OCI-LY3 (cell line): ENCODE data around the gene TNNI2.

ENCODE experiments used
- H2AFZ ChIP-seq: fragments of 200-600, 300-600 bp; shearing (Covaris generic); 2 replicates; pipeline ENCODE4 v1.6.0; 2014; ENCODE audit warnings: antibody characterized with exemption, low read depth, low read length
- H3K27ac ChIP-seq: fragments of 200-600, 300-600 bp; sonication (generic); 2 replicates; pipeline ENCODE4 v1.5.1; 2014; ENCODE audit warnings: mild to moderate bottlenecking, low read length, moderate library complexity, mixed read lengths
- H3K27me3 ChIP-seq: fragments of 200-600, 300-600 bp; sonication (generic); 2 replicates; pipeline ENCODE4 v1.6.1; 2014; ENCODE audit warnings: low read depth, low read length, mixed read lengths
- H3K36me3 ChIP-seq: fragments of 200-600, 300-600 bp; sonication (generic); replicated peaks from 2 replicates; pipeline ENCODE3; 2014; ENCODE audit warnings: low read depth, low read length, mixed read lengths
- H3K4me1 ChIP-seq: fragments of 300-600, 200-600 bp; sonication (generic); 2 replicates; pipeline ENCODE4 v1.6.1; 2014; ENCODE audit warnings: low read length, mixed read lengths
- H3K4me2 ChIP-seq: fragments of 200-600, 300-600 bp; sonication (generic); 2 replicates; pipeline ENCODE4 v1.6.1; 2014; ENCODE audit warnings: low read length, mixed read lengths
- H3K4me3 ChIP-seq: fragments of 300-600, 200-600 bp; sonication (generic); 2 replicates; pipeline ENCODE4 v1.5.1; 2014; ENCODE audit warnings: antibody characterized with exemption, mild to moderate bottlenecking, low read length, moderate library complexity
- H3K79me2 ChIP-seq: fragments of 300-600, 200-600 bp; shearing (Covaris generic); 2 replicates; pipeline ENCODE4 v1.6.1; 2014; ENCODE audit warnings: mild to moderate bottlenecking, low read length, mixed read lengths
- H3K9ac ChIP-seq: fragments of 300-600, 200-600 bp; shearing (Covaris generic); 2 replicates; pipeline ENCODE4 v1.6.0; 2014; ENCODE audit warnings: mild to moderate bottlenecking, low read length, moderate library complexity
- H3K9me3 ChIP-seq: fragments of 200-600, 300-600 bp; shearing (Covaris generic); 2 replicates; pipeline ENCODE4 v1.6.1; 2014; ENCODE audit warnings: low read length, mixed read lengths; ENCODE audit not compliant: insufficient read depth
- H4K20me1 ChIP-seq: fragments of 200-600, 300-600 bp; sonication (generic); 2 replicates; pipeline ENCODE4 v1.6.1; 2016; ENCODE audit warnings: low read length, mixed read lengths; ENCODE audit not compliant: insufficient read depth
- EZH2phosphoT487 ChIP-seq: fragments of 200-600 bp; shearing (Covaris generic); IDR thresholded peaks from 2 replicates; pipeline ENCODE4 v1.6.1; 2018; ENCODE audit warnings: antibody characterized with exemption, mixed run types, low read depth
- TF ChIP-seq, protein P1 (sequence below): fragments of 200-600, 300-600 bp; sonication (generic); IDR thresholded peaks from 2 replicates; pipeline ENCODE4 v1.5.1; 2014; ENCODE audit warnings: antibody characterized with exemption, low read length, low read depth

Gene TNNI2

DNA sequence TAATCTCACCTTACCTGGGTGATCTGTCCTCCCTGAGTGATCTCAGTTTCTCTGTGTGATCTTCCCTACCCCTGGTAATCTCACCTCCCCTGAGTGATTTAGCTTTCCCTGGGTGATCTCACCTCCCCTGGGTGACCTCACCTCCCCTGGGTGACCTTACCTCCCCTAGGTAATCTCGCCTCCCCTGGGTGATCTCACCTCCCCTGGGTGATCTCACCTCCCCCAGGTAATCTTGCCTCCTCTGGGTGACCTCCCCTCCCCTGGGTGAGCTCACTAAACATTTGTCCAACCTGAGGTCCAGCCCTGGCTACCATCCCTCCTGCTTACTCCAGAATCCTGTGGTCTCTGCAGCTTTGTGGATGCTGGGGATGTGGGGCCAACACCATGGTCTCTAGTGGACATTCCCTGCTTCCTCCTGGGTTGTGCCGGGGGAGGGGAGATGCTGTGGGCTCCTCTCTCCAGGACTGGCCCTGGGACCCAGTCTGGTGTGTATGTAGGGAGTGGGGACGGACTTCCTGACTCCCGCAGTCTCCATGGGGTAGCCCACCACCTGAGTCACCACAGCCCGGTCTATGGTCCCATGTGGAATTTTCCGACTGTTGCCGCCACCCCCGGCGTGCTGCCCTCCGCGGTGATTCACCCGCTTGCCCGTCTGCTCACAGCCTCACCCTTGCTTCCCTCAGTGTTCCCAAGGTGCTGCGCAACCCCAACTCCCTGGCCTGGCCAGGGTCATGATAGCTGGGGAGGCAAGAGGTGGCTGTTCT lies 24.0 kb downstream of the TNNI2 start:
- H3K27ac ChIP-seq = no peak overlapping the region
- H3K4me1 ChIP-seq = peaks cover 11% of the 10 kb centered on the region
- H3K4me2 ChIP-seq = no peak overlapping the region
- TF ChIP-seq EZH2phosphoT487 = no peak
- TF ChIP-seq, protein P1, sequence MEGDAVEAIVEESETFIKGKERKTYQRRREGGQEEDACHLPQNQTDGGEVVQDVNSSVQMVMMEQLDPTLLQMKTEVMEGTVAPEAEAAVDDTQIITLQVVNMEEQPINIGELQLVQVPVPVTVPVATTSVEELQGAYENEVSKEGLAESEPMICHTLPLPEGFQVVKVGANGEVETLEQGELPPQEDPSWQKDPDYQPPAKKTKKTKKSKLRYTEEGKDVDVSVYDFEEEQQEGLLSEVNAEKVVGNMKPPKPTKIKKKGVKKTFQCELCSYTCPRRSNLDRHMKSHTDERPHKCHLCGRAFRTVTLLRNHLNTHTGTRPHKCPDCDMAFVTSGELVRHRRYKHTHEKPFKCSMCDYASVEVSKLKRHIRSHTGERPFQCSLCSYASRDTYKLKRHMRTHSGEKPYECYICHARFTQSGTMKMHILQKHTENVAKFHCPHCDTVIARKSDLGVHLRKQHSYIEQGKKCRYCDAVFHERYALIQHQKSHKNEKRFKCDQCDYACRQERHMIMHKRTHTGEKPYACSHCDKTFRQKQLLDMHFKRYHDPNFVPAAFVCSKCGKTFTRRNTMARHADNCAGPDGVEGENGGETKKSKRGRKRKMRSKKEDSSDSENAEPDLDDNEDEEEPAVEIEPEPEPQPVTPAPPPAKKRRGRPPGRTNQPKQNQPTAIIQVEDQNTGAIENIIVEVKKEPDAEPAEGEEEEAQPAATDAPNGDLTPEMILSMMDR = no peak
- peaks cover 73% of the 10 kb centered on the region for H3K79me2 ChIP-seq
- no peak overlapping the region for H3K4me3 ChIP-seq
- H3K27me3 ChIP-seq = no peaks in the 10 kb centered on the region
- peaks cover 68% of the 10 kb centered on the region for H3K36me3 ChIP-seq
- H3K9me3 ChIP-seq = no peaks in the 10 kb centered on the region
- H3K9ac ChIP-seq = no peak overlapping the region
- no peak overlapping the region for H2AFZ ChIP-seq
- H4K20me1 ChIP-seq = peaks cover 100% of the 10 kb centered on the region

DNA sequence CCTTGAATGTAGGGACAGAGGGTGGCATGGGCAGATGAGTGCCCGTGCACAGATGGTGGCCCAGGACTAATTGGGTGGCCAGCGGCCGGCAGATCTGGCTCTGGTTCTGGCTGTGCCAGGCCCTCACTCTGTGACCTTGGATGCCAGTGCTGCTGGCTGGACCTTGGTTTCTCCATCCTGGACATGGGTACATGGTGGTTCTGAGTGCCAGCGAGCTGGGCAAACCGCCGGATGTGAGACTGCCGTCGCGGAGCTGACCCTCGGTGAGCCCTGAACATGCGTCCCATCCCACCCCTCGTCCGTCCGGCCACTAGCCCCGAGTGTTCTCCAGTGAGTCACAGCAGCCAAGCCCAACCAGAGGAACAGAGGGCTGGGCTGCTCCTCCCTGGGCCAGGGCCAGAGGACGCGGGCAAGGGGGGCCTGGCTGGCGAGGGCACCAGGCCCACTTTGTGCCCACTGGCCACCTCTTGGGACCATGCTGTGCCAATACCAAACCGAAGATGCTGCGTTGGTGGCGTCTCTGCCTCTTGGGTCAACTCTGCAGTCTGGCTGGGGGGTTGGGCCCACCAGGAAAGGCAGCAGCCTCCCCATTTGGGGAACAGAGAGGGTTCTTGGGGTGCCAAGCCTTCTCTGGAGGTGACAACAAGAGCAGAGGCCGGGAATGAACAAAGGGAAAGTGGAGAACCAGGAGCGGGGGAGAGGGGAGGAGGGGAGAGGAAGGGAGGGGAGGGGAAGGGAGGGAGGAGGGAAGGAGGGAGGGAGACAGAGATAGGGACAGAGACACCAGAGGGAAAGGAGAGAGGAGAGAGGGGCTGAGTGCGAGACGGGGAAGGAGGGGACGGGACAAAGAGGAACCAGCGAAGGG lies 24.8 kb downstream of the TNNI2 start:
- Histone ChIP-seq H3K4me2 (no peak overlapping the region), H3K9ac (no peak overlapping the region), H3K36me3 (peaks cover 68% of the 10 kb centered on the region), H3K9me3 (no peaks in the 10 kb centered on the region), H2AFZ (no peak overlapping the region), H3K4me3 (no peak overlapping the region), H3K79me2 (peaks cover 64% of the 10 kb centered on the region), H3K27ac (no peak overlapping the region), H4K20me1 (peaks cover 100% of the 10 kb centered on the region), H3K27me3 (no peaks in the 10 kb centered on the region), H3K4me1 (peaks cover 11% of the 10 kb centered on the region)
- TF ChIP-seq, protein P1 = no peak
- no peak for TF ChIP-seq EZH2phosphoT487

DNA sequence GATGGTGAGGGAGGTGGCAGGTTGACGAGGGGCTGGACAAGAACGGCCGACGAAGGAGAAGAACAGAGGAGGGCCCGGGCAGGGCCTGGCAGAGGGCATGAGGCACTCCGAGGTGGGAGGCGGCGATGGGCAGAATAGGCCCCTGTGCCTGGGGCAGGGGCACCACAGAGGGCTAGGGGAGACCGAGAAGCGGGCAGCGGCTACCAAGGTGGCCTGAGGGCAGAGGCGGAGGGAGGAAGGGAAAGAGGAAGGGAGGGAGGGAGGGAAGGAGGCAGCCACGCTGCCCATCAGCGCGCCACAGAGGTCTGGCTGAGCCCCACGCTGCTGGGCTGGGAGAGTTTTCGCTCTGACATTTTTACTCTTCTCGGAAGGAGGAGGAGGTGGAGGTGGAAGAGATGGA lies 25.4 kb downstream of the TNNI2 start:
- Histone ChIP-seq H3K4me2 (no peak overlapping the region), H3K27me3 (no peaks in the 10 kb centered on the region), H3K79me2 (peaks cover 58% of the 10 kb centered on the region), H4K20me1 (peaks cover 100% of the 10 kb centered on the region), H3K9me3 (no peaks in the 10 kb centered on the region), H3K36me3 (peaks cover 61% of the 10 kb centered on the region), H3K4me1 (peaks cover 16% of the 10 kb centered on the region), H3K27ac (no peak overlapping the region), H3K9ac (no peak overlapping the region), H3K4me3 (no peak overlapping the region), H2AFZ (no peak overlapping the region)
- TF ChIP-seq EZH2phosphoT487 = no peak
- TF ChIP-seq, protein P1 = no peak
